ENCODE measurements around the gene GHR.

Gene GHR

DNA sequence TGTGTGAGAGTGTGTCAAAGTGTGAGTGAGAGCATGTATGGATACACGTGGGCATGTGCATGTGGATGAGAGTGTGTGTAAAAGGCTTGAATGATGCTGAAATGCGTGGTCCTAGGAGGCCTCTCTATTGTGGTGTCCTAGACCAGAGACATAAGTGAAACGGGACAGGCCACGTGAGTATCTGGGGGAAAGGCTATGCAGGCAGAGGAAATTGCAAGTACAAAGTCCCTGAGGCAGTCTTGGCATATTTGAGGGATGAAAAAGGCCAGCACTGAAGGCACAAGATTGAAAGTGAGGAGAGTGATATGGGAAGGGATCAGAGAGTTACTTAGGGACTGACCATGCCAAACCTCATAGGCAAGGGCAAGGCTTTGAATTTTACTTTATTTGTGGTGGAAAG lies 266.2 kb downstream of the GHR start:
- no peak for ATAC-seq (ENCODE audit: insufficient read depth, low read depth)

DNA sequence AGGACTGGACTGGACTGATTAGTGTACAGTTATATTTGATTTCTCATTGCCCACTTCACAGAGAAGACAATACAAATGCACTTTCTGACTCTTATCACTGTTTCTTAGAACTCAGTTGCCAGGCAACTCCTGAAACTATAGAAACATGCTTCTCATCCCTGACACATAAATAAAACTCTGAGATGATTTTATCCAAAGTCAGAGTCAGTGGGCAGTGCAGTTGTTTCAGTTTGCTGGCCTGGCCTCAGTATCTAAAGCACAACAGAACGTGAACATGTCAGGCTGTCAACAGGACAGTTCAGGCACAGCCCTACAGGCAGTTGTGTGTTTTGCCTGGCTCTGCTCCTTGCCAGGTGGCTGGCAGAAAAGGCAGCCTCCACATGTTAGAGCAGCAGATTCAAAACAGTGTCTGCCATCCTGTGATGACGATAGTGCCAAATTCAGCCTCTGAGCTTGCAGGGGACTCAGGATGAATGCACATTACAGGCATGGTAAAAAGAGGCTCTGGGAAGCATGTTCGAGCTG lies 268.2 kb downstream of the GHR start:
- H3K4me3 ChIP-seq (ENCODE audit: low read depth in 1 of 2, low read length in 2 of 2) = no peak overlapping the region
- H3K36me3 ChIP-seq (ENCODE audit: insufficient read depth, low read length) = no peaks in the 10 kb centered on the region
- peaks cover 4% of the 10 kb centered on the region for H3K27me3 ChIP-seq (ENCODE audit: insufficient read depth, low read length, poor library complexity)
- H3K4me1 ChIP-seq (ENCODE audit: insufficient read depth, low read length) = no peaks in the 10 kb centered on the region
- no peaks in the 10 kb centered on the region for H3K79me2 ChIP-seq (ENCODE audit: insufficient read depth, low read length)
- H4K20me1 ChIP-seq (ENCODE audit: insufficient read depth, low read length) = no peaks in the 10 kb centered on the region
- H3K27ac ChIP-seq (ENCODE audit: low read length) = no peak overlapping the region
- TF ChIP-seq, protein P1, sequence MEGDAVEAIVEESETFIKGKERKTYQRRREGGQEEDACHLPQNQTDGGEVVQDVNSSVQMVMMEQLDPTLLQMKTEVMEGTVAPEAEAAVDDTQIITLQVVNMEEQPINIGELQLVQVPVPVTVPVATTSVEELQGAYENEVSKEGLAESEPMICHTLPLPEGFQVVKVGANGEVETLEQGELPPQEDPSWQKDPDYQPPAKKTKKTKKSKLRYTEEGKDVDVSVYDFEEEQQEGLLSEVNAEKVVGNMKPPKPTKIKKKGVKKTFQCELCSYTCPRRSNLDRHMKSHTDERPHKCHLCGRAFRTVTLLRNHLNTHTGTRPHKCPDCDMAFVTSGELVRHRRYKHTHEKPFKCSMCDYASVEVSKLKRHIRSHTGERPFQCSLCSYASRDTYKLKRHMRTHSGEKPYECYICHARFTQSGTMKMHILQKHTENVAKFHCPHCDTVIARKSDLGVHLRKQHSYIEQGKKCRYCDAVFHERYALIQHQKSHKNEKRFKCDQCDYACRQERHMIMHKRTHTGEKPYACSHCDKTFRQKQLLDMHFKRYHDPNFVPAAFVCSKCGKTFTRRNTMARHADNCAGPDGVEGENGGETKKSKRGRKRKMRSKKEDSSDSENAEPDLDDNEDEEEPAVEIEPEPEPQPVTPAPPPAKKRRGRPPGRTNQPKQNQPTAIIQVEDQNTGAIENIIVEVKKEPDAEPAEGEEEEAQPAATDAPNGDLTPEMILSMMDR (IDR thresholded peaks at IDR 0.05; ENCODE audit: borderline replicate concordance, extremely low read depth, low read length, poor library complexity, severe bottlenecking) = no peak
- no peak for TF ChIP-seq EZH2 (IDR thresholded peaks at IDR 0.05; ENCODE audit: borderline replicate concordance, low read depth, low read length, severe bottlenecking)
- no peaks in the 10 kb centered on the region for H3K9me3 ChIP-seq (ENCODE audit: insufficient read depth, low read length, severe bottlenecking)
- H2AFZ ChIP-seq (ENCODE audit: low read depth, low read length) = no peak overlapping the region
- H3K9ac ChIP-seq (ENCODE audit: low read depth, low read length) = no peak overlapping the region
- ATAC-seq (ENCODE audit: insufficient read depth, low read depth) = no peak
- H3K4me2 ChIP-seq (ENCODE audit: insufficient read depth, low read length) = no peak overlapping the region
- DNase-seq = no peak

More for the DNA sequence above, 266.2 kb downstream of the GHR start:
- no peaks in the 10 kb centered on the region for H3K4me1 ChIP-seq (ENCODE audit: insufficient read depth, low read length)
- no peaks in the 10 kb centered on the region for H3K9me3 ChIP-seq (ENCODE audit: insufficient read depth, low read length, severe bottlenecking)
- H3K36me3 ChIP-seq (ENCODE audit: insufficient read depth, low read length) = no peaks in the 10 kb centered on the region
- no peak overlapping the region for H3K4me2 ChIP-seq (ENCODE audit: insufficient read depth, low read length)
- TF ChIP-seq EZH2 (IDR thresholded peaks at IDR 0.05; ENCODE audit: borderline replicate concordance, low read depth, low read length, severe bottlenecking) = no peak
- no peaks in the 10 kb centered on the region for H3K79me2 ChIP-seq (ENCODE audit: insufficient read depth, low read length)
- no peaks in the 10 kb centered on the region for H4K20me1 ChIP-seq (ENCODE audit: insufficient read depth, low read length)
- H2AFZ ChIP-seq (ENCODE audit: low read depth, low read length) = no peak overlapping the region
- no peak overlapping the region for H3K9ac ChIP-seq (ENCODE audit: low read depth, low read length)
- H3K4me3 ChIP-seq (ENCODE audit: low read depth in 1 of 2, low read length in 2 of 2) = no peak overlapping the region
- DNase-seq = no peak
- no peak overlapping the region for H3K27ac ChIP-seq (ENCODE audit: low read length)
- H3K27me3 ChIP-seq (ENCODE audit: insufficient read depth, low read length, poor library complexity) = peaks cover 4% of the 10 kb centered on the region

DNA sequence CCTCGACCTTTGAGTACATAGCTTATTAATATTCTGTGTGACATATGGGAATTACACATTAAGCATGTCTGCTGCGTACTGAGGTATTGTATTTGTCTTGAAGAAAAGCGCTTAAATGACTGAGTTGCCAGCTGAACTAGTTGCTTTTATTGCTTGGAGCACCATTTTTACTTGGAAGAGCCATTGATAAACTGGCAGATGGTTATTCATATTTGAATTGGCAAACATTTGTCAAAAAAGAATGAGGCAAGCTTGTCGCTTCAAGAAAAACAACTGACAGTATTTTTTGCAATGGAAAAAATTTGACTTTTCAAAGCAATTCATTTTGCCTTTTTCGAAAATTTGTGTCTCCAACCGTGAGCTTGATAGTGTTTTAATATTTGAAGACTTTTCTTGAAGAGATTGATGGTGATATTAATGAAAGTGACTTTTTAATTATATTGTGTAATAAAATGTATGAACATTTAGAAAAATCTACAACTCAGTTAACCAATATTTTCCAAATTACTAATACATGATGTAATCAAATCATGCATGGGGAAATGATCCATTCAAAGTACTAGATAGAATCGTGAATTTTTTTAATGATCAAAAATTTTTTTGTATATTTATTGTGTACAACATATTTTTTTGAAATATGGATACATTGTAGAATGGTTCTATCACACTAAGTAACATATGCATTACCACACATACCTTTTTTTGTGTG lies 278.3 kb downstream of the GHR start:
- Histone ChIP-seq H3K36me3 (ENCODE audit: insufficient read depth, low read length) (no peaks in the 10 kb centered on the region), H3K4me2 (ENCODE audit: insufficient read depth, low read length) (no peak overlapping the region), H3K27me3 (ENCODE audit: insufficient read depth, low read length, poor library complexity) (no peaks in the 10 kb centered on the region), H3K9me3 (ENCODE audit: insufficient read depth, low read length, severe bottlenecking) (no peaks in the 10 kb centered on the region), H3K4me1 (ENCODE audit: insufficient read depth, low read length) (no peaks in the 10 kb centered on the region), H3K4me3 (ENCODE audit: low read depth in 1 of 2, low read length in 2 of 2) (no peak overlapping the region), H2AFZ (ENCODE audit: low read depth, low read length) (no peak overlapping the region), H3K9ac (ENCODE audit: low read depth, low read length) (no peak overlapping the region), H3K27ac (ENCODE audit: low read length) (no peak overlapping the region), H4K20me1 (ENCODE audit: insufficient read depth, low read length) (no peaks in the 10 kb centered on the region), H3K79me2 (ENCODE audit: insufficient read depth, low read length) (no peaks in the 10 kb centered on the region)
- TF ChIP-seq EZH2 (IDR thresholded peaks at IDR 0.05; ENCODE audit: borderline replicate concordance, low read depth, low read length, severe bottlenecking) = no peak
- TF ChIP-seq, protein P1 (IDR thresholded peaks at IDR 0.05; ENCODE audit: borderline replicate concordance, extremely low read depth, low read length, poor library complexity, severe bottlenecking) = no peak
- ATAC-seq (ENCODE audit: insufficient read depth, low read depth) = no peak
- DNase-seq = no peak

DNA sequence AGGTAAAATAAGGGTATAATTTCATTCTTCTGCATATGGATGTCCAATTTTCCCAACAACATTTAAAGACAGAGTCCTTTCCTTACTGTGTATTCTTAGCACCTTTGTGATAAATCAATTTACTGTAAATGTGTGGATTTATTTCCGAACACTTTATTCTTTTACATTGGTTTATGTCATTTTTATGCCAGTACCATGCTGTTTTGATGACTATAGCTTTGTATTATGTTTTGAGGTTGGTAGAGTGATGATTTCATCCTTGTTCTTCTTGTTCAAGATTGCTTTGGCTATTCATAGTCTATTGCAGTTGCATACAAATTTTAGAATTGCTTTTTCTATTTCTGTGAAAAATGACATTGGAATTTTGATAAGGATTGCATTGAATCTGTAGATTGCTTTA lies 280.0 kb downstream of the GHR start:
- Histone ChIP-seq H3K27ac (ENCODE audit: low read length) (no peak overlapping the region), H3K9me3 (ENCODE audit: insufficient read depth, low read length, severe bottlenecking) (no peaks in the 10 kb centered on the region), H3K36me3 (ENCODE audit: insufficient read depth, low read length) (no peaks in the 10 kb centered on the region), H3K9ac (ENCODE audit: low read depth, low read length) (no peak overlapping the region), H4K20me1 (ENCODE audit: insufficient read depth, low read length) (no peaks in the 10 kb centered on the region), H2AFZ (ENCODE audit: low read depth, low read length) (no peak overlapping the region), H3K27me3 (ENCODE audit: insufficient read depth, low read length, poor library complexity) (no peaks in the 10 kb centered on the region), H3K4me2 (ENCODE audit: insufficient read depth, low read length) (no peak overlapping the region), H3K79me2 (ENCODE audit: insufficient read depth, low read length) (no peaks in the 10 kb centered on the region), H3K4me1 (ENCODE audit: insufficient read depth, low read length) (no peaks in the 10 kb centered on the region), H3K4me3 (ENCODE audit: low read depth in 1 of 2, low read length in 2 of 2) (no peak overlapping the region)
- DNase-seq = no peak
- no peak for TF ChIP-seq EZH2 (IDR thresholded peaks at IDR 0.05; ENCODE audit: borderline replicate concordance, low read depth, low read length, severe bottlenecking)
- TF ChIP-seq, protein P1 (IDR thresholded peaks at IDR 0.05; ENCODE audit: borderline replicate concordance, extremely low read depth, low read length, poor library complexity, severe bottlenecking) = no peak
- no peak for ATAC-seq (ENCODE audit: insufficient read depth, low read depth)

Measured in DND-41 (cell line).